Muscle layer of colon (tissue), 2 donors: ENCODE results near the gene SLC35E3.
"Not testable (repeated sequence)": the region's sequence is repeated elsewhere in the genome, so short reads cannot be mapped to it uniquely, and the experiment has no call there.

ENCODE experiments used
- H3K27ac ChIP-seq: one replicate; pipeline ENCODE4 v1.7.0; 2013; ENCODE audit warnings: low read depth, mild to moderate bottlenecking, low read length, moderate library complexity
- H3K27me3 ChIP-seq, 2 donors: one replicate each; pipeline ENCODE4 v1.7.0; 2013; ENCODE audit warnings: low read length in 2 of 2, mild to moderate bottlenecking in 2 of 2; ENCODE audit not compliant: insufficient read depth in 2 of 2, control insufficient read depth in 1 of 2
- H3K36me3 ChIP-seq: one replicate; pipeline ENCODE4 v1.7.0; 2013; ENCODE audit warnings: mild to moderate bottlenecking, low read length; ENCODE audit not compliant: insufficient read depth
- H3K4me1 ChIP-seq: one replicate; pipeline ENCODE4 v1.7.0; 2013; ENCODE audit warnings: mild to moderate bottlenecking, low read length; ENCODE audit not compliant: insufficient read depth
- H3K4me3 ChIP-seq, 2 donors: one replicate each; pipeline ENCODE4 v1.7.0; 2013; ENCODE audit warnings: low read length in 2 of 2, low read depth in 1 of 2, mild to moderate bottlenecking in 1 of 2, moderate library complexity in 1 of 2
- H3K9ac ChIP-seq: one replicate; pipeline ENCODE4 v1.7.0; 2013; ENCODE audit warnings: low read length
- H3K9me3 ChIP-seq: one replicate; pipeline ENCODE4 v1.7.0; 2013; ENCODE audit warnings: mild to moderate bottlenecking, low read length
- donor health status: abdominal sarcoma.
- donor health status: Adenocarcinoma of cecum.

The SLC35E3 gene

GRCh38 chr12:68808388-68809189 lies 62.6 kb downstream of the SLC35E3 start:
- no peaks in the 10 kb centered on the region for H3K9me3 ChIP-seq
- H3K36me3 ChIP-seq: peaks cover 17% of the 10 kb centered on the region
- peak overlapping the region; percentile 79 to 98 for H3K4me3 ChIP-seq
- H3K4me1 ChIP-seq: peaks cover 24% of the 10 kb centered on the region
- peak overlapping the region; percentile 96 for H3K27ac ChIP-seq
- peak overlapping the region; percentile 90 for H3K9ac ChIP-seq
- no peaks in the 10 kb centered on the region for H3K27me3 ChIP-seq

DNA sequence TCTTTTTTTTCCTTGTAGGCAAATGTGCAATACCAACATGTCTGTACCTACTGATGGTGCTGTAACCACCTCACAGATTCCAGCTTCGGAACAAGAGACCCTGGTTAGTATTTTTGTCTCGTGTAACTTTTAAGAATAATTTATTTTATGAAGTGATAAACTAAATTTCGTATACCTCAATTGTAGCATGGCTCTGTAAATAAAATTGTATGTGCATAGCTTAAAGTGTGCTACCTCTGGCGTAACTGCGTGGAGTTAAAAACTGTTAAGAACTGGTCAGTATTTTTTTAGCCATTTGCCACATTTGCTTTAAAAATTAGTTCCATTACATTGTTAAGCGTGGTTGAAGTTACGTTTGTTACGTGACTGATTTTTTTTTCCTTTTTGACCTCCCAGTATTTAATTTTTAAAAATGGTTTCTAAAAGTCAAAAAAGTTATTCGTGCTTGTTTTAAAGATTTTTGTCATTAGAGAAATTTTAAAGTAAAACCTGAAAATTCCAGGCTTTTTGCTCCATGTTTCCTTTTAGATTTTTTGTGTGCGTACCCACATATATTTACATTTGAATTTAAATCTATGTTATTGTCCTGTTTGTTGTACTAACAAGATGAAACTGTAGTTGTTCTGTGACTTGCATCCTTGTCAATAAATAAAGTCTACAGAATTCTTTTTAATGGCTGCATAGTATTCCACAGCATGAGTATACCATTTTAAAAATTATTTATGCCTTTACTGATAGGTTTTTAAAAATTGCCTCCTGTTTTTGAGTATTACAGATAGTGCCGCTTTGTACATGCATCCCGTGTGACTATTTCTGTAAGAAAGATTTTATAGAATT lies 63.4 kb downstream of the SLC35E3 start:
- Histone ChIP-seq H3K27ac (peak overlapping the region; percentile 96), H3K27me3 (no peaks in the 10 kb centered on the region), H3K9me3 (no peaks in the 10 kb centered on the region), H3K36me3 (peaks cover 23% of the 10 kb centered on the region), H3K4me1 (peaks cover 25% of the 10 kb centered on the region), H3K9ac (peak overlapping the region; percentile 90), H3K4me3 (peak overlapping the region; percentile 79 to 98)

DNA sequence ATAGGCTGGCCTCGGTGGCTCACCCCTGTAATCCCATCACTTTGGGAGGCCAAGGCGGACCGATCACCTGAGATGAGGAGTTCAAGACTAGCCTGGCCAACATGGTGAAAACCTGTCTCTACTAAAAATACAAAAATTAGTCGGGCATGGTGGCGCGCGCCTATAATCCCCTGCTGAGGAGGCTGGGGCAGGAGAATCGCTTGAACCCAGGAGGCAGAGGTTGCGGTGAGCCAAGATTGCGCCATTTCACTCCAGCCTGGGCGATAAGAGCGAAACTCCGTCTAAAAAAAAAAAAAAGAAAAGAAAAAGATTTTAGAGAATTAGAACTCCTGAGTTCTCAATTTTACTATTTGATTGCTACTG lies 64.0 kb downstream of the SLC35E3 start:
- H3K9me3 ChIP-seq, H3K9ac ChIP-seq, H3K27ac ChIP-seq, H3K27me3 ChIP-seq: not testable (repeated sequence)
- H3K4me3 ChIP-seq: peak overlapping the region in 1 of 2 donors; percentile 98
- peaks cover 25% of the 10 kb centered on the region for H3K4me1 ChIP-seq
- H3K36me3 ChIP-seq: peaks cover 29% of the 10 kb centered on the region

GRCh38 chr12:68811573-68811972 lies 65.6 kb downstream of the SLC35E3 start:
- H3K27ac ChIP-seq, H3K9me3 ChIP-seq, H3K27me3 ChIP-seq, H3K9ac ChIP-seq, H3K4me3 ChIP-seq: not testable (repeated sequence)
- H3K36me3 ChIP-seq: peaks cover 31% of the 10 kb centered on the region
- peaks cover 25% of the 10 kb centered on the region for H3K4me1 ChIP-seq

DNA sequence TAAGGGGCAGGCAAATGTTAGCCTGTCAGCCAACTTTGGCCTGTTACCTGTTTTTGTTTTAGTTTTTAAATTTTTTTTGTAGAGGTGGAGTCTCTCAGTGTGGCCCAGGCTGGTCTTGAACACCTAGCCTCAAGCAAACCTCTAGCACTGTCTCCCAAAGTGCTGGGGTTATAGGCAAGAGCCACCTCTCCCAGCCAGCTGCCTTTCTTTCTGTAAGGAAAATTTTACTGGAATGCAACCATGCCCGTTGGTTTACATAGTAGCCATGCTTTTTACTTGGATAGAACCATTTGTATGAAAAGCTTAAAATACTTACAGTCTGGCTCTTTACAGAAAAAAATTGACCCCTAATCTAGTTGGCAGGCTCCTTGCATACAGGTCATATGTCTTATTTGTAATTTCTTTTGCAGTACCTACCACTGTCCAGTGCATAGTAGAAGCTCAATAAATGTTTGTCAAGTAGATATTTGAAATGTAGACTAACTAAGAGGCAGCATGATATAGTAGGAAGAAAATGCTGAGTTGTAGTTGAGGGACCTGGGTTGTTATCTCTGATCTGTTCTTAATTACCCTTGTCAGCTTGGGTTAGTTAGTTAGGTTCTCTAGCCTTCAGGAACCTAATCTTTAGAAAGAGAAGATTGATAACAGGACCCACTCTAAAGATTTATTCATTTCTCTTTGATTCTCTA lies 66.7 kb downstream of the SLC35E3 start:
- H3K9me3 ChIP-seq: no peaks in the 10 kb centered on the region
- no peaks in the 10 kb centered on the region for H3K27me3 ChIP-seq
- peak overlapping the region in 1 of 2 donors; percentile 39 for H3K4me3 ChIP-seq
- peaks cover 25% of the 10 kb centered on the region for H3K4me1 ChIP-seq
- H3K36me3 ChIP-seq: peaks cover 40% of the 10 kb centered on the region
- H3K9ac ChIP-seq: no peak overlapping the region
- no peak overlapping the region for H3K27ac ChIP-seq

GRCh38 chr12:68813242-68813593 lies 67.2 kb downstream of the SLC35E3 start:
- H3K4me1 ChIP-seq: peaks cover 25% of the 10 kb centered on the region
- H3K27me3 ChIP-seq: no peaks in the 10 kb centered on the region
- H3K9me3 ChIP-seq: no peaks in the 10 kb centered on the region
- H3K36me3 ChIP-seq: peaks cover 40% of the 10 kb centered on the region
- H3K9ac ChIP-seq: no peak overlapping the region
- no peak overlapping the region for H3K27ac ChIP-seq
- H3K4me3 ChIP-seq: peak overlapping the region in 1 of 2 donors; percentile 39

GRCh38 chr12:68814490-68815231 lies 68.7 kb downstream of the SLC35E3 start:
- no peak overlapping the region for H3K4me3 ChIP-seq
- H3K27ac ChIP-seq: no peak overlapping the region
- H3K36me3 ChIP-seq: peaks cover 49% of the 10 kb centered on the region
- H3K9me3 ChIP-seq: no peaks in the 10 kb centered on the region
- H3K4me1 ChIP-seq: peaks cover 16% of the 10 kb centered on the region
- H3K9ac ChIP-seq: no peak overlapping the region
- no peaks in the 10 kb centered on the region for H3K27me3 ChIP-seq

DNA sequence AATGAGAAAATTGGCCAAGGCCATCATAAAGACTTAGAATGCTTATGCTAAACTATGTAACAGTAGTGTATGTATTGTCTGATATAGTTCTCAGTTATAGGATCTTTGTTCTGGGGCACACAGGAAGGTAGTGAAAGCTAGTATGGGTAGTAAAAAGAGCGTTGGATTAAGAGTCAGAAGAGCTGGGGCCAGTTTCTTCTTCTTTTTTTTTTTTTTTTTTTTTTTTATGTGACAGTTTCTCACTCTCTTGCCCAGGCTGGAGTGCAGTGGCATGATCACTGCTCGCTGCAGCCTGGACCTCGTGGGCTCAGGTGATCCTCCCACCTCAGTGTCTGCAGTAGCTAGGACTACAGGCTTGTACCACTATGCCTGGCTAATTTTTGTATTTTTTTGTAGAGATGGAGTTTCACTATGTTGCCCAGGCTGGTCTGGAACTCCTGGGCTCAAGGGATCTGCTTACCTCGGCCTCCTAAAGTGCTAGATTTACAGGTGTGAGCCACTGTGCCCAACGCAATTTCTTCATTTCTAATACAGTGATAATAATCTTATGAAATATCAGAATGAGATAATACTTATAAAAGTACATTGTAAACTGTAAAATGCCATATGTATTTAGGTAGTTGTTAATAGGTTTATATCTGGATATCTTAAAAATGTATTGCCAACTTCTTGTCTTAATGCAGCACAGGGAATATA lies 69.4 kb downstream of the SLC35E3 start:
- no peak overlapping the region for H3K9ac ChIP-seq
- no peaks in the 10 kb centered on the region for H3K27me3 ChIP-seq
- peaks cover 16% of the 10 kb centered on the region for H3K4me1 ChIP-seq
- H3K9me3 ChIP-seq: no peaks in the 10 kb centered on the region
- no peak overlapping the region for H3K4me3 ChIP-seq
- H3K36me3 ChIP-seq: peaks cover 50% of the 10 kb centered on the region
- no peak overlapping the region for H3K27ac ChIP-seq

GRCh38 chr12:68815928-68816800 lies 70.2 kb downstream of the SLC35E3 start:
- peaks cover 53% of the 10 kb centered on the region for H3K36me3 ChIP-seq
- peaks cover 16% of the 10 kb centered on the region for H3K4me1 ChIP-seq
- no peak overlapping the region for H3K4me3 ChIP-seq
- H3K27me3 ChIP-seq: no peaks in the 10 kb centered on the region
- no peak overlapping the region for H3K27ac ChIP-seq
- no peaks in the 10 kb centered on the region for H3K9me3 ChIP-seq
- no peak overlapping the region for H3K9ac ChIP-seq

- H3K4me1 ChIP-seq, H3K9me3 ChIP-seq, H3K27ac ChIP-seq, H3K27me3 ChIP-seq, H3K9ac ChIP-seq, H3K4me3 ChIP-seq: not testable (repeated sequence)
- H3K36me3 ChIP-seq: peaks cover 59% of the 10 kb centered on the region
Measured at GRCh38 chr12:68819481-68819880, 73.5 kb downstream of the SLC35E3 start.
